ENCODE results near the gene PLEKHA8.
"Not testable (repeated sequence)": the region's sequence is repeated elsewhere in the genome, so short reads cannot be mapped to it uniquely, and the experiment has no call there.

The PLEKHA8 gene

DNA sequence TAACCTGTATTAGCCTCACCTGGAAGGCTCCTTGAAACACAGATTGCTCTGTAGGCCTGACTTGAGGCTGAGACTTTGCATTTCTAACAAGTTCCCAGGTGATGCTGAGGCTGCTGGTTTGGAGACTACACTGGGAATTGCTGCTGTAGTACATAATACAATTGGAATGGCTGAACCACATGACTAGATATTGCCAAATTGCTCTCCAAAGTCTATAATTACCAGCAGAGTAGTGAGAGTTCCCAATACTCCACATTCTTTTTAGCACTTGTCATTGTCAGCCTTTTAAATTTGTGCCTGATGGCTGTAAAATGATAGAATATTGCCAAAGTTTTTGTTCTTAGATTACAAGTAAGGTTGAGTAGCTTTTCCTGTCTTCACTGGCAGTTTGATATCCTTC is 39.9 kb downstream of the PLEKHA8 start:
- DNase-seq, result no peak

DNA sequence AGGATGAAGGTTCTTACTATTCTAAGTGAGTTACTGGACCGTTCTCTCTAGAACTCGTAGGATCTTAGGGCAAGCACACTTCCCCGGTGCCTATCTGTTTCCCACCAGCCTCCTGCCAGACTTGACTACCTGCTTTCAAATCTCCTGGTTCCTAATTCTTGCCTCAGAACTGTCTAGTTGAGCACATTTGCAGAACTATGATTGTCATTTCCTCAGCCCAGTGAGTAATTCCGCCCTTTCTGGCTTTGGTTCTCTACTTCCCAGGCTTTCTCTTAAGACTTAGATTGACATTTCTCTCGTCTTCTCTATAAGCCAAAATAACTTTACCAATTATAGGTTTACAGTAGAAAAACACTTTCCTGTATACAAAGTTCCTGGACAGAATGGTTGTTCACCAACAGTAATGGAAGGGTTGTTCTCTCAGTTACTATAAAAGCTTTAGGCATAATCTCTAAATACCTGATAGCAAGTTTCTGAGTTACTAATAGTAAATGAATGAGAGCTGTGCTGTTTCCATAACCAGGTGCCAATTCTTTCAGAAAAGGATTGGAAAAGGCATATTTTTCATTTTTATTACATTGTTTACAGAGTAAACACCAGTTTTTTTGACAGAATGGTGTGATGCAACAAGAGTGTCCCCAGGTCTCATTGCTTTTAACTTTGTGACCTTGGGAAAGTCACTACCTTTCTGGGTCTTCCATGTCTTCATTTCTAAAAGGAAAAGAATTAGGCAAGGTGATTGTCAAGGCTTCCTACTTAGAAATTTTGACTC is 41.1 kb downstream of the PLEKHA8 start:
- no peak for DNase-seq

DNA sequence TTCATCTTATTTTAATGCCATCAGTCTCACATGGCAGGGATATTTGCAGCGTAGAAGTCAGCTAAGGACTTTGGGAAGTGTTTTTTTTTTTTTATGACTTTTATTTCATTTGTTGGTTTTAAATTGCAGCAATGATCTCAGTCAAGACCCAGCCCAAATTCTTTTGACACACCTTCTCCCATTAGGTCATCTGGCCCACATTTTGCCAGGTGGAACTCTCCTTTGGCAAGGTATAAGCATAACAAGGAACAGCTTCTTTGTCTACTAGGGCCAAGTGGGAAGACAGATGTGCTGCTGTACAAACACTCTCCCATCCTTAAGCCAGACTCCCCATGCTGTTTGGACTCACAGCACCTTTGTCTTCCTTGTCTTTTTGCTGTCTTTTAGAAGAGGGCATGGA is 41.8 kb downstream of the PLEKHA8 start:
- DNase-seq, result no peak

DNA sequence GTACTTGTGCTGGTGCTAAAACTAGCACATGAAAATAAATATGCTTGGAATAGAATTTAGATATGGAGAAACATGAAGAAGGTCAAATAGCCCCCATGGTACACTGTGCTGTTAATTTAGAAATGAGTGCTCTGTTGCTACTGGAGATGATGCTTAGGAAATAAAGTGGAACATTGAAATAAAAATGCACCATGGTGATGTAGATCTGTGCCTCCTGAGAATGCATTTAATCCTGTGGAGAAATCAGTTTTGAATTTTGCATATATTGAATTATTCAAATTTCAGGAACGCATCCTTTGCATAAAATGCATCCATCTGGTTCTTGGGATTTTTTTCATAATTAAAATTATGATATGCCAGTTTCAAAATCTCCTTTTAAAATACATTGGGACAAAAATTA is 44.5 kb downstream of the PLEKHA8 start:
- DNase-seq, result no peak

DNA sequence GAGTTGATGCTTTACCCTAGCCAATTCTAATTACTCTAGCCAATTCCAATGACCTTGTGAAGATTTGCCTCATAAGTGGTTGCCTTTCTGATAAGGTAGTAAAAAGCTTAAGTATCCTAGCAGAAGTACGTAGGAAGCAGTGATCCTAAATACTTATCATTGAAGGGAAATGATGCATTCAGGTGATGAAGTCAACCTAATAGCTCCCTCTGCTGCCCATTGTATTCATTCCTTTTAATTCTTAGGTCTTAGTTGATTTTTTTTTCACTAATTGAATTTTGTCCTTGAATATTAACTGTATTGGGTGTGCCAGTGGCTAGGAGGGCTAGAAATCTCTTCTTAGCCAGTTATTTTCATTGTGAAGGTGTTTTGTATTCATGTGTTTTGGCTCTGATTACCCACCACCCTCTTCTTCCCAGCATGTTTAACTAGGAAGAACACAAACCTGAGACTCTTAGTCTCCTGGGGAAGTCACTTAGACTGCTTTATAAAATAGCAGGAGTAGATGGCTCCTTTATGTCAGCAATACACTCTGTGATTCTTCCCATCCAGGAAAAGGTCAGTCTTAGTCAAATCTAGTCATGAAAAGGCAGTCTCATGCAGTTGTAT is 46.3 kb downstream of the PLEKHA8 start:
- DNase-seq, result peak in 1 of 2 donors; percentile 30

DNA sequence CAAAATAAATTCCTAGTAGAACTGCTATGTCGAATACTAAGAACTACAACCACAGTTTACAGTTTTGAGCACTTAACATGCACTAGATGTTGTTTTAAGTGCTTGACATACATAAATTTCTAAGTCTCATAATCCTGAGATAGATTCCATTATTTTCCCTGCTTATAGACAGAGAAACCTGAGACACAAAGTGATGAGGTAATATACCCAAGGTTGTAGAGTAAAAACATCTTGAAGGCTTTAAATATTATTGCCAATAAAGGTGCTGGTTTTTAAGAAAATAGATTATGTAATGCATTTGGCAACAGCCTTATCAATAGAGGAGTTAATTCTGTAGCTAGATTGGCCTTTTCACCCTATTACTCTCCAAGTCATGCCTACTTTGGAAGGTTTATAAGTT is 48.2 kb downstream of the PLEKHA8 start:
- no peak for DNase-seq

DNA sequence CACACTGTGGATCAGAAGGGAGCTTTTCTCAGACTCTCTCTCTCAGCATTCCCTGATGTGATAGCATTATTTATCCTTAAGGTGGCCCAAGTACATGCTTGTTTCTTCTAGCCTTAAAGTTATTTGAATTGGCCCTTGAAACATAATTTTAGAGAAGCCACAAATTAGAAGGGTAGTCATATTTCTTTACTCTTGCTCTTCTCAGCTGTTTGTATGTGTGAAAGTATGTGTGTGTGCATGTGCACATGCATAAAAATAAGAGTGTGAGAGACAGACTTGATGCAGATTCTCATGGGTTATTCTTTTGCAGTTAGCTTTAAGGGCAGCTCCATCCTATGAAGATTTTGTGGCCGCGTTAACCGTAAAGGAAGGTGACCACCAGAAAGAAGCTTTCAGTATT is 50.1 kb downstream of the PLEKHA8 start:
- DNase-seq, result no peak

DNA sequence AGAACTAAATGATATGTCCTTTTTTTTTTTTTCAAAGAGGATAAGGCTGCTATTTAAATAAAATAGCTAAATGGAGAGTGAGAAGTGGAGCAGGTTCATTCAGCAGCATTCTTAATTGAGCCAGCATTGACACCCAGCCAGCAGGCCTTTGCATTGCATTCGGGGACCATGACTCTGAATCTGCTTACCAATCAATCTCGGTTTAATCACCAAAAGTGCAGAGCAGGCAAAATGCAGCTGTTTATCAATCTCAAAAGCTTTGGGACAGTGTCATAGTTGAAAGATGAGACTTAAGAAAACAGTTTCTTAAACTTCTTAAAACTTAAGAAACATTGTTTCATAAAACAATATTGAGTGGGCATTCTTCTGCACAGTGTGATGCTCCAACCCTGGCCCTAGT is 51.7 kb downstream of the PLEKHA8 start:
- no peak for DNase-seq

DNA sequence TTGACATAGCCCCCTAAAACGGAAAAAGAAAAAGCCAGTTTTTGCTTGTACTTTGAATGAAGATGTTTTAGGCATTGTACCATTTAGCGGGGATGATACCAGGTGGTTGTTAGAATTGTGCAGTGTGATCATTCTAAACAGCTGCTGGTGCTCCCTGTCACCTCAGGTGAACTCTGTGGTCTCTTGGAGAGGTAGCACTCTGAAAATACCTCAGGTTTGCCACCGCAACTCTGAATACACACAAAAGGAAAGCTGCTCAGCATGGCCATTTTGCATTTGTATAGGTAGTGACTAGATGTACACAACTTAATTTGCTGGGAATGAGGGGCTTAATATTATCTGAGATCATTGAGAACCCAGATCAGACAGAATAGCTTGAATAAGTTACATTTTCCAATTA is 52.6 kb downstream of the PLEKHA8 start:
- no peak for DNase-seq

DNA sequence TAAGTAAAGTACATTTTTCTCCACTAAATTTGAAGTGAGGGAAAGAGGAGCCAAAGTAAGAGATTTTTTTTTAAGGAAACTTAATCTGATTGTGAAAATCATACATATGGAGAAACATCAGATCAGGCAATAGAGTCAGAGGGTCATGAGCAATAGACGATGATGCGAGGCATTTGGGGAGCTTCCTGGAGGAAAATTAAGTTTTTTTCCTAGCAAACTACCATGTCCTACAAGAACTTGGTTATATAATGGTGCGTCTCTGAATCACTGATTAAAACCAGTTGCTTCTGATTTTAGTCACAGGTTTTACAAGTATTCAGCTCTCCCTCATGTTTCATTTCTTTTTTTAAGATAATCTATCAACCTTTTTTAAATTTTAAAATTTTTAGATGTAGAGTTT is 54.5 kb downstream of the PLEKHA8 start:
- DNase-seq, result no peak

DNA sequence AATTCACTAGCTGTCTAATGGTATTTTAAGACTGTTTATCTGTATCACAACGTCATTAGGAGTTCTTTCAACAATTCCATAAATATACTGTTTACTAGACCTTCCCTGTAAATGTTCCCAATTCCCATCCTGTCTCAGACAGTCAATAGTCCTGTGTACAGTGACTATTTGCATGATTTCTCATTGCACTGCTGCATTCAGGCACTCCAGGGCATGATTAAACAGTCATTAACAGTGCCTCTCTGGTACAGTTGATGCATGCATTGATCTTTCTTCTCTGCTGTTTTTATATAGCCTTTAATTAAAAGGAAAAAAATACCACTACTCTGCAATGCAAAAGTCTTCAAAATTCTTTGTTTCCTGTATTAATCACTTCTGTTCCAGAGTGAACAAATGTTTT is 55.1 kb downstream of the PLEKHA8 start:
- DNase-seq, result no peak

DNA sequence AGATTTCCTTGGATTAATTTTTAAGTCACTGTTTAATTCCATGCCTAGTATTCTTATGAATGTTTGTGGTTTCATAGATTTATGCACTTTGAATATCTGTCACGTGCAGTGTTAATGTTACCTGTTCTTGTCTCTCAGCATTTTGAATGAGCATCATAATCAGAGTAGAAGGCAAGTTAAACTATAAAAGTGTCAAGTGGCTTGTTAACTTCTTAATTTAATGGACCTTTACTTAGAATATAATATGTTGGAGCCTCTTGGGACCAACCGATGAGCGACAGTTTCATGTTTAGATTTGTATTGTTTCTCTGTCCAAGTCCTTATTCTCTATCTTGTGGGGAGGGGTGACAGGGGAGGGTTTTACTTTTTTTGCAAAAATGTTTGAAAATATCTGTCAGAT is 56.0 kb downstream of the PLEKHA8 start:
- no peak for DNase-seq

DNA sequence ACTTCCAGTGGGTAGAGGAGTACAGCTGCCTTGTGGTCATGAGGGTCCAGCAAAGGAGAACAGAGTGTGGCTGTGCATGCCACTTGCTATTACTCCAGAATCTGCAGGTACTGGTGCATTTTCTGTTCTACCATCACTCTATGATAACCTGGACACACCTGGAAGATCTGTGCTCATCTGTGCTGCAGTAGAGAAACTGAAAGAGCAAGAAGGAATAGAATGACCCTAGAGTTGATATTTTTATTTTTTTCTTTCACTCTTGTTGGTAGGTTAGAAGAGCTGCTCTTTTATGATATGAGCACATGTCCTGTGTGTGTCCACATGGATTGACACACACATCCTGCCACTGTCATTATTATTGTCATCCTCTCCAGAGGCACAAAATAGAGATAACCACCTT is 58.3 kb downstream of the PLEKHA8 start:
- DNase-seq, result no peak

DNA sequence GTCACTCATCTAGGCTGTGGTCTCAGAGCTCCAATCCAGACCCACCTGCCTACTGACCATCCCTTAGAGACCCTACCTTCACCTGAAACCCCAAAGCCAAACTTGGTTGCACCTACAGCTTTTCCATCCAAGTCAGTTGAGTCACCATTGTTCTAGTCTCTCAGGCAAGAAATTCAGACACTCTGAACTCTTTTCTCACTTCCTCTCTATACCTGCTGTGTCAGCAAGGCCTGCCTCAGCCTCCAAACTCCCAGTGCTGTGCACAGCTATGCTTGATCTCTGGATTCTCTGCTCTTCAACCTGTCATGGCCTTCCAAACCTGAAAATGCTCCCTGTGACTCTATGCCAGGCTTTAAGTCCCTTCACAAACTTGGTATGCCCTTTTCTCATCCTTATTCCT is 59.2 kb downstream of the PLEKHA8 start:
- no peak for DNase-seq

DNA sequence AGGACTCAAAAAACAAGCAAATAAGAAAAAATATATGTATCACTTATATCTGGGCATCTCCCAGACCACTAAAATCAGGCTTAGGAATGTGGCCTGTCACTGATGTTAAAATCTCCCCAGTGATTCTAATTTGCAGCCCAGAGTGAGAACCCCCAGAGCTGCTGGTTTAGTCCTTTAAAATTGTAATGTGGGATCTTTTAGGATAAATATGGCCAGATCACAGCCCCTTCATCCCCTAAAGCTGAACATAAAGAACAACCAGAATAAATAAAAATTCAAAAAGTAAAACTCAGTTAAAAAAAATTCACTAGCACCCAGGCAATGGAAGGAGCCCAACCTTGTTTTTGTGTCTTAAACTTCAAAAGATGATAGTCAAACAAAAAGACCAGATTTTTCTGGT is 60.1 kb downstream of the PLEKHA8 start:
- no peak for DNase-seq

DNA sequence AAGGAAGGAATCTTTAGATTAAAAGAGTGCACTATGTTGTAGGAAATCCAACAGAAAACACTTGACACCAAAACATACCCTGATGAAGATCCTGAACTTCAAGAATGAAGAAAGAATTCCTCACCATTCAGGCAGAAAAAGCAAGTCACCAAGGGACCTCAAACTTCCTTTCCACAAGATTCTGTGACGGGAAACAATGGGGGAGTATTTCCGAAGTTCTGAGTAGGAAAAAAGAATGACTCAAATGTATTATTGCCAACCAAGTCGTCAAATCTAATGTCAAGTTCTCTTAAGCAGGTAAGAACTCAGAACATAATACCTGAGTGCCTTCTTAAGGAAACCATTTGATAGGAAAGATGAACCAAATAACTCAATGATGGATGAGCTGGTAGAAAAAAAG is 61.9 kb downstream of the PLEKHA8 start:
- no peak for DNase-seq

DNA sequence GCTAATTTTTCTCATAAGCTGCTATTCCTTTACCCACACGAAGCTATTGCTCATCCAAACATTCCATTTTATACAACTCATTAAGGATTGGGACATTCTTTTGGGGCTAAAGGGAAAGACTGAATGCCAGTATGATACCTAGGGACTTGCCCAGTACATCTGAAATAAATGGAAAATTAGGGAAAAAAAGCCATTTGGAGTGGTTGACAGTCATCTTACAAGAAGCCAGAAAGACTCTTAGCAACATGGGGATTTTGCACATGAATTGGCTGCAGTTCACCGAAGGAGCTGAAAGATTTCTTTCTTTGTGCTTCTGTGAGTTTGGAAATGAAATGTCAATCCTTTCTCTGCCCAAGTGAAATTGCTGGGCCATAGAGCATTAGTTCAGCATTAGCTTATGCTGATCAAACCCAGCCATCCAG is 63.3 kb downstream of the PLEKHA8 start:
- DNase-seq, result no peak

DNA sequence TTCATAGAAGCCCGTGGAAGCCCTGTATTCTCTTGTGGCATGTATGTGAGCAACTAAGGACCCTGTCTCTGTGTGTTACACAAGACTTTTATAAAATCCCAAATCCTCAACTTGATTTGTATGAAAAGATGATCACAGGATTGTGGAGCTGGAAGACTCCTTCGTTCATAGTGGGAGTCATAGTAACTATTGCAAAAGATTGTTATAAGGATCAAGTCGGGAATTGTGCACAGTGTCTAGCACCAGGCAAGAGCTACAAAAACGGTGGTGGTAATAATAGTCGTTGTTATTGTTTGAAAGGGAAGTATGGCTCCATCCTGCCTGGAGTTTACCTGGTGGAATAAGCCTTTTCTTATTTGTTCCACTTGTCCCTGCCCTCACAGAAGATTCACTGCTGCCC is 63.8 kb downstream of the PLEKHA8 start:
- DNase-seq, result no peak

DNA sequence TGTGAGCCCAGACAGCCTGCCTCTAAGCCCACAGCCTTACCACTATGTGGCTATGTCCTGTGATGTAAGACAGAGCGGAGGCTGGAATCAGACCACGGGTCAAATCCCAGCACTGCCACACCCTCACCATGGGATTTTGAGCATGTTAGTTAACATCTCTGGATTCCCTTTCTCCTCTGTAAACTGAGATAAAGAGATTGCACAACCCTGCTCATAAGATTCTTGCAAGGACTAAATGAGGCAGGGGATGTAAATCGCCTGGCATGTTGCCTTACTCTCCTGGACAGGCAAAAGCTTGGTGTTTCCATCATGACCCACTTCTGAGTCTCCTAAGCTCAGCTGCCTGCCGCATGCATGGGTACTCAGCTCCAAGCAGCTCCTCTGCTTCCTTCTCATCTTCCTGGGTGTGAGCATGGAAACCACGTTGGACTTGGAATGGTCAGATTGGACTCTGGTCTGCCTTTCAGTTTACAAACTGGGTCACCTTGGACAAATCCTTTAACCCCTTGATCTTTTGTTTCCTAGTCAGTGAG is 65.3 kb downstream of the PLEKHA8 start:
- no peak for DNase-seq

DNA sequence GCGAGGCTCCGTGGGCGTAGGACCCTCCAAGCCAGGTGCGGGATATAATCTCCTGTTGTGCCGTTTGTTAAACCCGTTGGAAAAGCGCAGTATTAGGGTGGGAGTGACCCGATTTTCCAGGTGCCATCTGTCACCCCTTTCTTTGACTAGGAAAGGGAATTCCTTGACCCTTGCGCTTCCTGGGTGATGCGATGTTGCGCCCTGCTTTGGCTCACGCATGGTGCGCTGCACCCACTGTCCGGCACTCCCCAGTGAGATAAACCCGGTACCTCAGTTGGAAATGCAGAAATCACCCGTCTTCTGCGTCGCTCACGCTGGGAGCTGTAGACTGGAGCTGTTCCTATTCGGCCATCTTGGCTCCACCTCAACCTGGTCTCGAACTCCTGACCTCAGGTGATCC is 70.4 kb downstream of the PLEKHA8 start:
- not testable (repeated sequence) for DNase-seq

DNA sequence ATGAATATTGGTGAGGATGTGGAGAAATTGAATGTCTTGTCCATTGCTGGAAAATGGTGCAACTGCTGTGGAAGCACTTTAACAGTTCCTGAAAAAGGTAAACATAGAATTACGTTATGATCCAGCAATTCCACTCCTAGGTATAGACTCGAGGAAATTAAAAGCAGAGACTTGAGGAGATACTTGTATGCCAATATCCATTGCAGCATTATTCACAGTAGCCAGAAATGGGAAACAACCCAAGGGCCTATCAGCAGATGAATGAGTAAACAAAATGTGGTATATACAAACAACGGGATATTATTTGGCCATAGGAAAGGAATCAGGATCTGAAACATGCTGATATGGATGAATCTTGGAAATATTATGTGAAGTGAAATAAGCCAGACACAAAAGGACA is 74.1 kb downstream of the PLEKHA8 start:
- DNase-seq, result no peak

DNA sequence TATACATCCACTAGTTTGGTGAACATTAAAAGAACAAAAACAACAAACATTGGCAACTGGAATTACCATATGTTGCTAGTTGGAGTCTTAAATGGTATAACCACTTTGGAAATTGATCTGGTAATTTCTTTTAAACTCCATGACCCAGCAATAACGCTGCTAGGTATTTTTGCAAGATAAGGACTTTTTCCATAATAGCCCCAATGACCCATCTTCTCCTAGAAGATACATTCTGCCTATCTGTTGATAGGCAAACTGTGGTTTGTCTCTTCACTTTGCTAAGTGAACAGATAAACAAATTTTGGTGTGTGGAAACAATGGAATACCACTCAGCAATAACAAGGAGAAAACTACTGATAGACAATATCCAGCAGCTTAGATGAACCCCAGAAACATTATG is 75.9 kb downstream of the PLEKHA8 start:
- no peak for DNase-seq

DNA sequence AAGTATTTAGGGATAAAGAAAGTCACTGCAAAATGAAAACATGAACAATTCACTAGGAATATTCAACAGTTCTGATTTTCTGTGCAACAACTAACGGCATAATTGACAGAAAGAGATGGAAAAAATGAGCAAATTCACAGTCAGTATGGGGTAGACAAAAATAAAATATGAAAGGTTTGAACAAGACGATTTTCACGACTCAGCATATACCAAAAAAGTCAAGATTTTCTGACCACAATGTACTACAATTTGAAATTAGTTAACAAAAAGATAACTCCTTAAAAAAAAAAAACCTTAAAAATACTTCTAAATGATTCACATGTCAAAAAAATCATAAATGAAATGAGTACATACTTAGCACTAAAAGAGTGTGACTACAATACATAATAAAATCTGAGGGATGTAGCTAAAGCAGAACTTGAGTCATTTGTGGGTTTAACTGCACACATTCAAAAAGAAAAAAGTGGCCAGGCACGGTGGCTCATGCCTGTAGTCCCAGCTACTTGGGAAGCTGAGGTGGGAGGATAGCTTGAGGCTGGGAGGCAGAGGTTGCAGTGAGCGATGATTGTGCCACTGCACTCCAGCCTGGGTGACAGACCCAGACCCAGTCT is 84.0 kb downstream of the PLEKHA8 start:
- DNase-seq, result no peak

DNA sequence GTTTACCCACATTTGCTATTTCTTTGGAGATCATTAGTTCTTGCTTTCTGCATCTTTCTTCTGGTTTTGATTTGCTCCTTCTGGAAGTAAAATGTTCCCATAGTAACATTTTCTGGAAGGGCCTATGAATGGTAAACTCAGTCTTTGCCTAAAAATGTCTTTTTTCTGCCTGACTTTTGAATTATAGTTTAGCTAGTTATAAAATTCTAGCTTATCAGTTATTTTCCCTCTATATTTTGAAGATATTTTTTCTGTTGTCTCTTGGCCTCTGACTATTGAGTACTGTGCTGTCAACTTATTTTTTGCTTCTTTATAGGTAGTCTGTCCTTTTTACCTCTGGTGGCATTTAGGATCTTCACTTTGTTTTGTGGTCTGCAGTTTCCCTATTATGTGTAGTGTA is 84.9 kb downstream of the PLEKHA8 start:
- no peak for DNase-seq

Measured in bone marrow (tissue), 2 donors.